HG02943 (cell line): ENCODE data around the gene DNM1.
"Not testable (repeated sequence)": the region's sequence is repeated elsewhere in the genome, so short reads cannot be mapped to it uniquely, and the experiment has no call there.

ENCODE experiments used
- ATAC-seq: cut with Tn5 transposase; IDR thresholded peaks from one replicate; pipeline ENCODE4 v1.9.1; 2021; ENCODE audit warnings: mild to moderate bottlenecking, low read depth, moderate library complexity; ENCODE audit not compliant: unreplicated experiment

DNM1 gene

DNA sequence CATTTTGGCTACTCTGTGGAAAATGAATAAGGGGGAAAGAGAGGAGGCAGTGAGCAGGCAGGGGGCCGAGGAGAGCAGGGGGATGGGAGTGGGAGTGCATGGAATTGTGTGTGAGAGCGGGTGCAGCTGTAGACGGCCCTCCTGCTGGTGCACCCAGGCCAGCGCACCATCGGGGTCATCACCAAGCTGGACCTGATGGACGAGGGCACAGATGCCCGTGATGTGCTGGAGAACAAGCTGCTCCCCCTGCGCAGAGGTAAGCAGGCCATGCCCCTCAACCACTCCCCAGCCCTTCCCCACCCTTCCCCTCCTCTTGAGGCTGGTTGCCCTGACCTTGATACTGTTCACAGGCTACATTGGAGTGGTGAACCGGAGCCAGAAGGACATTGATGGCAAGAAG, 16.7 kb downstream of the DNM1 start:
- no peak for ATAC-seq

DNA sequence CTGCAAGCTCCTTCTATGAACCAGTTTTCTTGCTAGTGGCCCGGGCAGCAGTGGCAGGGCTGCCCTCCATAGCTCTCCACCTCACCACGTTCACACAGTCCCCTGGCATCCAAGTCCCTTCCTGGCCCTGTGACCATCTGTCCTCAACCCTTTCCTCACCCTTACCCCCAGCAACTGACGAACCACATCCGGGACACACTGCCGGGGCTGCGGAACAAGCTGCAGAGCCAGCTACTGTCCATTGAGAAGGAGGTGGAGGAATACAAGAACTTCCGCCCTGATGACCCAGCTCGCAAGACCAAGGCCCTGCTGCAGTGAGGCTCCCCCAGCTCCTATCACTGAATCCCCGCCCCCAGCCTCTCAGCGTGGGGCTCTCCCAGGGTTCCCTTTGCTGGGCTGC, 18.8 kb downstream of the DNM1 start:
- ATAC-seq = no peak

DNA sequence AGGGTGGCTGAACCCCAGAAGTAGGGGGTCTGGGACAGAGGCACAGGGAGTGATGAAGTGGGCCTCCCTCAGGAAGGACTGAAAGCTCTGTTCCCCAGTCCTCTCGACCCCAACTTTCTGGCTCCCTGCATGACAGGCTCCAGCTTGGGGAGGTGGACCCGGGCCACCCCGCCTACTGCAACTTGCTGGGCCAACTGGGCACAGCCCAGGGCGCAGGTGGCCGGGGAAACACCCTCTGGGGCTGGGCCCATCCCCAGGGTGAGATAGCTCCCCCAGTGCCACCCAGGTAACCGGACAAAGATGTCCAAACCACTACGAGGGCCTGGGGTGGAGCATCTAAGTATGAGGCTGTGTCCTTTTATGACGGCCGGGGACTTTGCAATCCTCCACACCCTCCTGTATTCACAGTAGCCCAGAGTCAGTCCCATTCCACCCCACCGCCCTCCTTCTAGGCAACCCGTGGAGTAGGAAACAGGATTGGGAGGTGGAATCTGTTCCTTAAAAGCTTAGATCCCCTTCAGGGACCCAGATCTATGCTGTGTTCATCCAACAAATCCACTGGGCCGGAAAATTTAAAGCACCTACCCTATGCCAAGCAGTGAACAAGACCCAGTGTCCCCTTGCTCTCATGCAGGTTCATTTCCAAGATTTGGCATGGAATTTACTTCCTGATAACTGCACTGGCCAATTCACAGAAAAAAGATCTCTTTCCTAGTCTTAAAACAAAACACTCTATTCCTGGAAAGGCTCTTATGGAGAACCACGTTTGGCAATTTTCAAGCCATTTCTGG, 19.9 kb downstream of the DNM1 start:
- ATAC-seq = no peak

DNA sequence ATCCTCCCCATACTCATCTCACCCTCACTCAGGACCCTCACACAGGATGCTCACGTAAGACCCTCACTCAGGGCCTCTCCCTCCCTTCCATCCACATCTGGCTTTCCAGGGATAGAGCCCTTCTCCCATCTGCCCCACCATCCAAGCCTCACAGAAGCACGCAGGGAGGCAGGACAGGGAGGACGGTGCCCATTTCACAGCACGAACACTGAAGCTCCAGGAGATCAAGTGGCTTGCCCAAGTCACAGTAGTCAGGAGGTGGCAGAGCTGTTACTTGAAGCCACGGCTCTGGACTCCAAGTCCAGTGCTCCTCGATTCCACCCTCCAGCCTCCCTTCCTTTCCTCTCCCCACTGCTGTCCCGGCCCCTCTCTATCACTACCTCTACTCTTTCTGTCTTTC, 21.7 kb downstream of the DNM1 start:
- no peak for ATAC-seq

DNA sequence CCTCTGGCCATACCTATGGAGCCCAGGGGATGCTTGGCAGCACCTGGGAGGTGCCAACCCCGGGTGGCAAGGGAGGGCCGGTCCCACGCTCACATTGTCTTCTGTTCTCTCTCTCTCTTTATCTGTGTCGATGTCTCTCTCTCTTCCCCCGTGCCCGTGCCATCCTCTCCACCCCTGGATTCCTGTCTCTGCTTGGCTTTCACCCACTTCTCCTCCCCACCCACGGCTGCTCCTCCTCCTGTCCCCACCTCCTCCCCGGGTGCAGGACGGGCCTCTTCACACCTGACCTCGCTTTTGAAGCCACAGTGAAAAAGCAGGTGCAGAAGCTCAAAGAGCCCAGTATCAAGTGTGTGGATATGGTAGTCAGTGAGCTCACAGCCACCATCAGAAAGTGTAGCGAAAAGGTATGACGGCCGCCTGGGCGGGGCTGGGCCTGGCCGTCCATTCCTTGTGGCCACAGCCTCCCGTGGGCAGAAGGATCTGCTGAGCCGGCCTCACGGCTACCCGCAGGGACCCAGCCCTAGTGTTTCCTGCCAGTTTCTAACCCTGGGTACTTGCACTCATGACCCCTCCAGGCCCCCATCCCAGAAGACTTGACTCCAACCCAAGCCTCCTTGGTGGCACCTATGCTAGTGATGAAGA, 22.7 kb downstream of the DNM1 start:
- ATAC-seq = no peak

DNA sequence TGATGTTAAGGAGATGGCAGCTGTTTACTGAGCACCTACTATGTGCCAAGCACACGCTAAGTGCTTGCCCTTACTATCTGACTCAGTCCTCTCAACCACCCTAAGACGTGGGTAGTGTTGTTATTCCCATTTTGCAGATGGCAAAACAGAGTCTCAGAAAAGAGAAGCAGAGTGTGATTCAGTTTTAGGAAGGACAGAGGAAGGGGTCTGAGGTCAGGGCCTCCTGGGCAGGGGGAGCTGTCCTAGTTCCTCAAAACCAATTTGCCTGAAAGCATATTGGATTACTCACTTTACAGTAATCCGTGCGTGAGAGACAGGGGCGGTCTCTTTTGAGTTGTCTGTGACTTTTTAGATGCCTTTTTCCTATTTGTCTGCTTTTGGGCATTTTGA, 23.2 kb downstream of the DNM1 start:
- no peak for ATAC-seq

DNA sequence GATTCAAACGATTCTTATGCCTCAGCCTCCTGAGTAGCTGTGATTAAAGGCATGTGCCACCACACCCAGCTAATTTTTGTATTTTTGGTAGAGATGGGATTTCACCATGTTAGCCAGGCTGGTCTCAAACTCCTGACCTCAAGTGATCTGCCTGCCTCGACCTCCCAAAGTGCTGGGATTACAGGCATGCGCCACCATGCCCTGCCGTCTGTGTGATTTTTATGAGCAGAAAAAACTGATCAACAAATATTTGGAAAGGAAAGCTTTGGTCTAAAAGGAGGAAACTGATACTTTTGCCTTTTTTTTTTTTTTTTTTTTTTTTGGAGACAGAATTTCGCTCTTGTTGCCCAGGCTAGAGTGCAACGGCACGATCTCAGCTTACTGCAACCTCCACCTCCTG, 27.7 kb downstream of the DNM1 start:
- ATAC-seq = not testable (repeated sequence)

DNA sequence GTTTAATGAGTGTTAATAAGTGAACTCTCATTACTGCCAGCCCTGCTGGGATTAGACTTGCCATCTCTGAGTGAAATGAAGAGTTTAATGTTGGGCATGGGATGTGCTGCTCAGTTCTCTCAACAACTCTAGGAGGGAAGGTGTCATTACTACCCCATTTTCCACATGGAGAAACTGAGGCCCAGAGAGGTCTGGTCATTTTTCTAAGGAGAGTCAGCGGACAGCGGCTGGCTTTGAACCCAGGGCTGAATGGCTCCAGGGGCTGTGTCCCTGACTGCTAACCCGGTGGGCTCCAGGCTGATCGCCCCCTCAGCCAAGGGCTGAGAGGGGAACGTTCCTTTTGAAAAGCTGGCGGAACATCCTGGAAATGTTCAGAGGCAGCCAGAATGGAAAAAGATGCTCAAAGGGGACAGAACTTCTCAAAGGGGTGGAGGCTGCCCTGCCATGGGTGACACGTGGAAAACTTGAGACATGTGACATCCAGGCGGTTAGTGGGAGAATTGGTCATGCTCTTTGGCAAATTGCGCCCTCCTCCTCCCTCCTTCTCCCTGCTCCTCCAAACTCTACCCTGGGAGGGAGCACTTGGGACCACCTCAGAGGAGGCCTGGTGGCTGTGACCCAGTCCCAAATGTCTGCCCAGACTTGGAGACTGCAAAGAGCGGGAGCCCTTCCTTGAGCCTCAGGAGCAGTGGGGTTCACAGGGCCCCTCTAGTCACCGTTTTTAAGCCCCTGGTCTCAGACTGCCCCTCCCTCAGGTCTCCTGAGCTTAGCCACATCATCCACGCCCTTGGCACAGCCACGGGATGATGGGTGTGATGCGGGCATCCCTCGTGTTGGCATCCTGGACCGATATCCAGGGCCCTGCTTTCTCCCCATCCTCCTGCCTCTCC, 28.7 kb downstream of the DNM1 start:
- ATAC-seq = no peak

DNA sequence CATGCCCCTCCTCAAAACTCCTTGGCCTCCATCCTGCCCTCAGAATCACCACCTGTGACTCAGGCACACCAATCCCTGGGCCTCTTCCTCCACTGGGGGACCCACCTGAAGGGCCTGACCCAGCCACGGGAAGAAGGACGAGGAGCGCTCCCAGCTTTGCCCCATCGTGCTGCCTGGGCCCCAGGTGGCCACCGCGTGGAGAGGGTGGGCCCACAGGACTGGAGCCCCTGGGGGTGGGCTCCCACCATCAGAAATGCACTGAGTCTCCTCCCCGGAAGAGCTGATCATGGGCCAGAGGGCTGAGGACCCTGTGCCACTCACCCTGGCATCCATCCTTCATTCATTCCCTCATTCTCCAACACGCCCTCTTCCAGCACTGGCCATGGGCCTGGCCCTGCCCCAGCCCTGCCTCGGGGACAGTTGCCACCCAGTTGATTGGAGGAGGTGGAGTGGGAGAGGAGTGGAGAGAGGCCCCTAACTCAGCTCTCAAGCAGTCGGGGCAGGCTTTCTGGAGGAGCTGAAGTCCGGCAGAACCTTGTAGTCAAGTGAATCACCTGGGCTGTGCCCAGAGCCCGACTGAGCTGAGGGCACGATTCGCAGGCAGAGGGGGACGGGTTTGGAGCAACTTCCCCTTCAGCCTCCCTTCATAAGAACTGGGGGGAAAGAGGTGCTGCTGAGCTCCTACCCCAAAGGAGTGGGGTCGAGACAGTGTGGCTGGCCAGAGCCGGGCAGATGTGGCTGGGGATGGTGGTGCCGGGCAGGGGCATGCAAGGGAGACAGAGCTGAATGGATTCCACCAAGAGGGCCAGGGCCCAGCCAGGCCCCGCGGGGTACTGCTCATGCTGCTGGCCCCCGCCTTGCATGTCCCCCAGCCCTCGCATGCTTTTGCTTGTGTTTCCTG, 29.6 kb downstream of the DNM1 start:
- no peak for ATAC-seq

DNA sequence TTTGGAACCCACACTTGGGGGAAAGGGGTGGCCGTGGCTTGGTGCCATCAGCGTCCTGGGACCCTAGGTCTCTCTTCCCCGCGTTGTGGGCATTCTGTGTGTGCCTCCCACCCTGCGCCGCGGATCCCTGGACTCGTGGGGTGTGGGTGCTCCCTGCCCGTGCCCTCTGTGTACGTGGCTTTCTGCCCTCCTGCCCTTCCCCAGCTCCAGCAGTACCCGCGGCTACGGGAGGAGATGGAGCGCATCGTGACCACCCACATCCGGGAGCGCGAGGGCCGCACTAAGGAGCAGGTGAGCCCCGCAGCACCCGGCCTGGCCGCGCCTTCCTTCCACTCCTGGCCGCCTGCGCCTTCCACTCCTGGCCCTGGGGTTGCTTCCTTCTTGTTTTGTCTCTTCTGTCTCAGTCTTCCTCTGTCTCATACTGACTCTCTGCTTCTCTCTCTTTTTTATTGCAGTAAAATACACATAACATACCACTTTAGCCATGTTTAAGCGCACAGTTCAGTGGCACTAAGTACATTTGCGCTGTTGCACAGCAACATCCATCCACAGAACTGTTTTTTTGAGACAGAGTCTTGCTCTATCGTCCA, 30.7 kb downstream of the DNM1 start:
- no peak for ATAC-seq

DNA sequence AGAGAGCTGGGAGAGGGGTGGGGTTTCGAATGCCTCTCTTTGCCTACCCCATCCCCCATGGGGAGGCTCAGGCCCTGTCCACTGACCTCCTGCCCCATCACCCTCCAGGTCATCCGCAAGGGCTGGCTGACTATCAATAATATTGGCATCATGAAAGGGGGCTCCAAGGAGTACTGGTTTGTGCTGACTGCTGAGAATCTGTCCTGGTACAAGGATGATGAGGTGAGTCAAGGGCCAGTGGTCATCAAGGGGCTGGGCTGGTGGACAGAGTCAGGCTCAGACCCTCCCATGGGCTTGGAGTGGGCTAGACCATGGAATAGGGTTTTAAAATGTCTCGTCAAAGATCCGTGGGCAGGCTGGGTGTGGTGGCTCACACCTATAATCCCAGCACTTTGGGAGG, 38.9 kb downstream of the DNM1 start:
- ATAC-seq = no peak

DNA sequence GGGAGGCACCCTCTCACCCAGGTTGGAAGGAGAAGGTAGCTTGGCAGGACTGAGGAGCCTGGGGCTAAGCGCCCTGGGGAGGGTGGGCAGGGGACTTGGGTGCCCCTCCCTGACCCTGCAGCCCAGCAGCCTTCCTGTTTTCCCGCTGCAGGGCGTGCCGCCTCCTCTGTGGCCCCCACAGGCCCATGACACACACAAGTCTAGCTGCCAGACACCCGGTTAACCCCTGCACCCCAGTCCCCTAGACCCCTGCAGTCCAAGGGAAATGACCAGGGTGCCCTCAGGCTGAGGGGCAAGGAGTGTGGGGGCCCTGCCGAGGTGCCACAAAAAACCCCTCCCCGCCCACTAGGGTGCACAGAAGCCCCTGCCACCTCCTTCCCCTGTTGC, 39.6 kb downstream of the DNM1 start:
- no peak for ATAC-seq

DNA sequence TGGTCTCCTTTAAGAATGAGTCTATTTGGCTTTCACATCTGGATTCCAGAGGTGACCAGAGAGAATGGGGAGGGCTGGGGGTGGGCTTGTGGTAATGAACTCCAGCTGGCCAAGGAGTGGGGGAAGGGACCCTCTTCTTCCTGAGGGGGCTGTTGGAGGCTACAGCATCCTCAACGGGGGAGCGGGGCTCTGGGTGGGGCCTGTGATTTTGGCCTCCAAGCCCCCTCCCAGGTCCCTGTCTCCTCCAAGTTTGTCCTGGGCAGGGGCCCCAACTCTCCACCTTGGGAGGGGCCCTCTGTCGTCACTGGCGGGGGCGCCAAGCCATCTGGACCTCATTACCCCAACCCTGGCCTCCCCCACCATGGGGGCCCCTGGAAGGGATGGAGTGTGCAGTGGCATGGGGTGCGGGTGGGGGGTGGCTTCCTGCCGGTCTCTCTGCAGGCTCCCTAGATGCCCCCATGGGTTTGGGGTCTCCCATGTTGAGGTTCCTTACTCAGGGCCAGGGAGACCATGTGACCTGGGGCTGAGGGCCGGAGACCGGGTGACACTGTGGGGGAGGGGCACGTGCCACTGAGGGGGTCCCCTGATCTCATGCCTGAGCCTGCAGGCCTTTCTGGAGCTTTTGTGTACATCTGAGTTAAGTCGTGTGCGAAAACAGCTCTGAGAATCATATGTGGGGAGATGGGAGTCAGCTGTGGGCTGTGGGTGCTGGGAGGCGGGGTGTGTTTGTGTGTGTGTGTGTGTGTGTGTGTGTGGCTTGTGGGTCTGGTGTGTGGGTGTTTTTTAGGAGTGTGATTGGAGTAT, 40.2 kb downstream of the DNM1 start:
- no peak for ATAC-seq

DNA sequence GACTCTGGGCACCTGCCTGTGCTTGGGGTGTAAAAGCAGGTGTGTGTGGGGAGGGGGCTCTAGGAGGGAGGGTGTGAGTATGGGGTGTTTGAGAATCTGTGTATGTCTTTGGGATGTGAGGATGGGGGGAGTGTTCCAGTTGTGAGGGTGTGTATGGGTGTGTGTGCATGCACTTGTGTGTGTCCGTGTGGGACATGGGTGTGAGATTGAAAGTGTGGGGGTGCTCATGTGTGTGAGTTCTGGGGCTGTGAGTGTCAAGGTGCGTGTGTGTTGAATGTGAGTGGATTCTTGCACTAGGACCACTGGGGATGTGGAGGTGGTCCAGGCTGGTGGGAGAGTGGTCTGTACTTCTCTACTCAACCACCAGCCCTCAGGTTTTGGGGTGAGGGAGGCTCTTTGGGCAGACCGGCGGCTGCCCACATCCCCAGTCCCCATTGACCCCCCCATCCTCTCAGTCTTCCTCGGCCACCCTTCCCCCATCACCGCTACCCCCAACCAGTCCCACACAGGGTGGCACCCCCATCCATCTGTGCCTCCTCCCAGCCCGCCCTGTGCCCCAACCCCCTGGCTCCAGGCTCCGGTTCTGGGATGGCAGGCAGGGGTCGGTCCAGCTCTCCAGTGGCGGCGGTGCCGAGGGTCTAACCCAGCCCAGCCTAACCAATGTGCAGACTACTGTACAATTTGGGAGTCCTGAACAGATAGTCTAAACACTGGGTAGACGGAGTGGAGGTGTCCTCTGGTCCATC, 41.1 kb downstream of the DNM1 start:
- no peak for ATAC-seq

DNA sequence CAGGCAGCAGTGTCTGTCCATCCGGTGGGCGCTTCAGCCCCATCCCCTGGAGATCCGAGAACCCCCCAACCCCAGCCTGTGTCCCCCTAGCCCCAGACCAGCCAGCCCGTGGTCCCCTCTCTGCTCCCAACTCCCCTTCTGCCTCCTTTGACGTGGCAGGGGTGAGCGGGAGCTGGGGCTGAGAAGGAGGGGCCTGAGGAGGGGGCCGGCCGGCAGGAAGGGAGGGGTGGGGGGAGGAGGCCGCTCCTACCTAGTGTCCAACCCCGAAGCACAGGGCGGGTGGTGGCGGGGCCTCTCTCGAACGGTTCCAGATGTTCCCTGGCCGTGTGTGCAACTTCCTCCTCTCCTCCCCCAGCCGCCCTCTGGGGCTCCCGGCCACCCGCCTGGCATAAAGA, 41.7 kb downstream of the DNM1 start:
- no peak for ATAC-seq

DNA sequence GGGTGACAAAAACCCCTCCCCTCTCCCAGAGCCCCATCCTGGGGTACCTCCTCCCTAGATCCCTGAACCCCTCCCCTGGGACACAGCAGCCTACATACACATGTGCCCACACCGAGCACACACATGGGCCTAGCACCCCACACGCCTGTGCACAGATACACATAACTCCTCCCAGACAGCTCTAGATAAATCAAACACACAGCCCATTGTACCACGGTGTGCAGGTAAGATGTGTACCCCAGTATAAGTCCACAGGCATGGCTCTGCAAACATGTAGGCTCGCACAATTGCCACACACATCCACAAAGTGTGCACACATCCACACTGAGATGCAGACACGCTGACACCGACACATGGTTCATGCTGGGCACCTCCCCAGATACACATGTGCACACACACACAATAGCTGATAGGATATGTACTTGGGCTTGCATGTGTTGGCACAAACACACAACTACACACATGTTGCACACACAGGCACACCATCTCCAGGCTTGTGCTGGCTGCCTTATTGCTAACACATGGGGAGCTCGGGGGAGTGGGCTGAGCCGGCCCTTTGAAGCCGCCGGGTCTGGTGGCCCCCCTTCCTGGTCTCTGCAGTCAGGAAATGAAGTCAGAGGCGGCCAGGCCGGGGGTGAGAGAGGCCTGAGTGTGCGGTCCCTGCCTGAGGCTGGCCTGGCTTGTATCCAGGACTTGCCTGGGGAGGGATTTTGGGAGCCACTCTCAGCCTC, 42.4 kb downstream of the DNM1 start:
- ATAC-seq = no peak

DNA sequence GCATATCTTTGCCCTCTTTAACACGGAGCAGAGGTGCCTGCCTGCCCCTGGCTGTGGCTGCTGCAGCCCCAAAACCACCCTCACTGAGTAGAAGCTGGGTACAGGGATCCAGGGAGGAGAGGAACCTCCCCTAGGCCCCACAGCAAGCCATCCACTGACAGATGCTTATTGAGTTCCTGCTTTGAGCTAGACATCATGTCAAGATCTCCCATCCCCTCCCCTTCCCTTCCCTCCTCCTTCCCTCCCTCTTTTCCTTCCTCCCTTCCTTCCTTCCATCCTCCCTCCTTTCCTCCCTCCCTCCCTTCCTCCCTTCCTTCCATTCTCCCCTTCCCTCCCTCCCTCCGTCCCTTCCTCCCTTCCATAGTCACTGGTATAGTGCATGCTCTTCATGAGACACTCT, 43.3 kb downstream of the DNM1 start:
- no peak for ATAC-seq

DNA sequence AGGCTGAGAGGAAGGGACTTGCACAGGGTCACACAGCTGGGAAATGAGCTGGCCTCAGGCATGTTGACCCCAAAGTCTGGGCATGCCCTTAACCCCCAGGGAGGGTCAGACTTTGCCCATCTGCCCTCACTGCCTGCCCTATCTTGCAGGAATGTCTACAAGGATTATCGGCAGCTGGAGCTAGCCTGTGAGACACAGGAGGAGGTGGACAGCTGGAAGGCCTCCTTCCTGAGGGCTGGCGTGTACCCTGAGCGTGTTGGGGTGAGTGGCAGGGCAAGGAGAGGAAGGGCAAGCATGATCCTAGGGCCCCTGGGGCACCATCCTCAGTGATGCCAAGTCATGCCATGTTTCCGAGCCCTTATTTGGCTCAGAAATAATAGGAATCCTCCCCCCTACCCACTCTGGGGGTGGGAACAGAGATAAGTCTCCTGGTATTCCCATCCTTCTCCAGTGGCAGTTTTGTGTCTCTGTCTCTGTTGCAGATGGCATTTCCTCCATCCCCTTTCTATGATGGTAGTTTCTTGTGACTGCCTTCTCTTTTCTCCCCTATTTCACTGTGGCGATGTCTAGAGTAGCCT, 44.1 kb downstream of the DNM1 start:
- ATAC-seq = no peak
